GM12892 (cell line): ENCODE measurements around the gene NFATC1.

Experiments used
- POLR2A ChIP-seq: IDR thresholded peaks from 2 replicates; pipeline ENCODE4 v1.6.1; 2011; ENCODE audit warnings: low read depth, low read length, control low read depth
- POLR2AphosphoS5 ChIP-seq: IDR thresholded peaks from 2 replicates; pipeline ENCODE4 v1.6.1; 2011; ENCODE audit warnings: low read depth, low read length, control low read depth
- TAF1 ChIP-seq: IDR thresholded peaks from 2 replicates; pipeline ENCODE4 v1.6.1; 2011; ENCODE audit warnings: low read depth, mild to moderate bottlenecking, control low read depth, low read length, borderline replicate concordance

DNA sequence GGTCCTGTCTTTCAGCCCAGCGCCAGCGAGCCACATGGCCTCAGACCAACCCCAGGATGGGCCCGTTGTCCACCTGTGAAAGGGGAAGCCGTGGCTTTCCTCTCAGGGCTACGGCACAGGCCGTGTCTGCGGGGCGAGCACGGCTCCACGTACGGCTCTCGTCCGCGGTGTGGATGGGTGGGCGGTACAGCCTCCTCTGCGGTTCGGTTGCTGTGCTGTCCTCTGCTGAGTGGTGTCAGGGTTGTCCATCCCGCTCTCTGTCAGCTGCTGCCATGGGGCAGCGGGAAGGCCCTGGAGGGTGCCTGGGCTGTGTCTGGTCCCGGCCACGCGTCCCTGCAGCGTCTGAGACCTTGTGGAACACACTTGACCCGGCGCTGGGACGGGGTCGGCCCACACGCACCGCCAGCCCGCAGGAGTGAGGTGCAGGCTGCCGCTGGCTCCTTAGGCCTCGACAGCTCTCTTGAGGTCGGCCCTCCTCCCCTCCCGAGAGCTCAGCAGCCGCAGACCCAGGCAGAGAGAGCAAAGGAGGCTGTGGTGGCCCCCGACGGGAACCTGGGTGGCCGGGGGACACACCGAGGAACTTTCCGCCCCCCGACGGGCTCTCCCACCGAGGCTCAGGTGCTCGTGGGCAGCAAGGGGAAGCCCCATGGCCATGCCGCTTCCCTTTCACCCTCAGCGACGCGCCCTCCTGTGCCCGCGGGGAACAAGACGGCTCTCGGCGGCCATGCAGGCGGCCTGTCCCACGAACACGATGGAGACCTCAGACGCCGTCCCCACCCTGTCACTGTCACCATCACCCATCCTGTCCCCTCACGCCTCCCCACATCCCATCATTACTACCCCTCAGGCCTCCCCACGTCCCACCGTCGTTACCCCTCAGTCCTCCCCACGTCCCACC lies 128.7 kb downstream of the NFATC1 start:
- TF ChIP-seq POLR2AphosphoS5 (0 out of 2 replicates have a peak, but pooled peaks have one; percentile 25), POLR2A (no peak), TAF1 (no peak)
